OCI-LY7 (cell line): ENCODE results near the gene CDCA5. TPM values are rescaled to one million over a fixed set of nuclear protein-coding genes. Genes with fewer than 3 reads are reported as not detected.

Experiments used
- BruUV-seq: library from RNA; stranded (reverse); fragments of 400-500 nt; replicated peaks from 2 replicates; lab custom pipeline; 2021; lab: Mats Ljungman, UMichigan
- CTCF ChIA-PET: fragments of 300-600 bp; sonication (Branson Sonifier 250); formaldehyde crosslinking; loops from one replicate; lab custom pipeline; 2022; ENCODE audit warnings: antibody characterized with exemption; ENCODE audit not compliant: unreplicated experiment; lab: Charles Lee
- POLR2A ChIA-PET: fragments of 300-600 bp; sonication (Branson Sonifier 250); formaldehyde crosslinking; loops from one replicate; lab custom pipeline; 2022; ENCODE audit warnings: antibody characterized with exemption; lab: Charles Lee
- DNase-seq: peaks from one replicate; pipeline ENCODE4 v3.0.0-alpha.2; 2015; ENCODE audit warnings: low spot score
- H2AFZ ChIP-seq: fragments of 200-600 bp; sonication (generic), shearing (Covaris generic); 2 replicates; pipeline ENCODE4 v1.6.1; 2014; ENCODE audit warnings: mild to moderate bottlenecking, antibody characterized with exemption, low read length, moderate library complexity
- H3K27ac ChIP-seq: fragments of 200-600 bp; sonication (generic); 2 replicates; pipeline ENCODE4 v1.5.1; 2014; ENCODE audit warnings: mixed run types, low read depth, mild to moderate bottlenecking, moderate library complexity, low read length, inconsistent platforms; ENCODE audit not compliant: poor library complexity, severe bottlenecking
- H3K36me3 ChIP-seq: fragments of 200-600 bp; sonication (generic); 2 replicates; pipeline ENCODE4 v1.6.1; 2014; ENCODE audit warnings: mild to moderate bottlenecking, antibody characterized with exemption, low read length, moderate library complexity, mixed read lengths; ENCODE audit not compliant: insufficient read depth
- H3K4me1 ChIP-seq: fragments of 200-600 bp; sonication (generic); 2 replicates; pipeline ENCODE4 v1.5.1; 2014; ENCODE audit warnings: mild to moderate bottlenecking, low read length; ENCODE audit not compliant: insufficient read depth, poor library complexity, severe bottlenecking
- H3K4me2 ChIP-seq: fragments of 200-600 bp; sonication (generic); 2 replicates; pipeline ENCODE4 v1.6.1; 2014; ENCODE audit warnings: mild to moderate bottlenecking, low read length
- H3K4me3 ChIP-seq: fragments of 200-600 bp; sonication (generic); 2 replicates; pipeline ENCODE4 v1.5.1; 2014; ENCODE audit warnings: mild to moderate bottlenecking, low read depth, low read length; ENCODE audit not compliant: poor library complexity, severe bottlenecking
- H3K79me2 ChIP-seq: fragments of 200-600 bp; sonication (generic); 2 replicates; pipeline ENCODE4 v1.6.1; 2016; ENCODE audit warnings: low read depth, mild to moderate bottlenecking, low read length, moderate library complexity, mixed read lengths; ENCODE audit not compliant: insufficient read depth
- H3K9me2 ChIP-seq: fragments of 200-600 bp; sonication (generic); 2 replicates; pipeline ENCODE4 v1.6.1; 2016; ENCODE audit warnings: mild to moderate bottlenecking, low read length, mixed read lengths; ENCODE audit not compliant: insufficient read depth
- H3K9me3 ChIP-seq: fragments of 200-600 bp; sonication (generic); 2 replicates; pipeline ENCODE4 v1.6.1; 2014; ENCODE audit warnings: mild to moderate bottlenecking, mixed run types, low read length, mixed read lengths
- H4K20me1 ChIP-seq: fragments of 200-600 bp; sonication (generic); 2 replicates; pipeline ENCODE4 v1.6.1; 2014; ENCODE audit warnings: mild to moderate bottlenecking, antibody characterized with exemption, low read length, moderate library complexity, mixed read lengths; ENCODE audit not compliant: insufficient read depth
- EZH2phosphoT487 ChIP-seq: fragments of 200-600 bp; sonication (generic); IDR thresholded peaks from 2 replicates; pipeline ENCODE4 v1.6.1; 2018; ENCODE audit warnings: low read depth, borderline replicate concordance, mild to moderate bottlenecking, mixed run types, antibody characterized with exemption, low read length, moderate library complexity, mixed read lengths
- intact Hi-C: fragments of 100-400 bp; cut with micrococcal nuclease; formaldehyde crosslinking; loops from one replicate; pipeline ENCODE4 v1.10.0; 2022; ENCODE audit not compliant: unreplicated experiment
- total RNA-seq, 2 experiments: library from RNA; depleted of rRNA in 1 of 2; stranded (reverse); fragments of >200 nt in 1 of 2; shearing (Covaris generic) in 1 of 2; gene quantifications; 2 replicates each; pipeline ENCODE4 v1.2.3, GENCODE V29; 2014 to 2022
- TF ChIP-seq, protein P1 (sequence below): fragments of 200-600 bp; sonication (generic); conservative IDR thresholded peaks from 2 replicates; pipeline ENCODE4 v1.5.1; 2014; ENCODE audit warnings: mild to moderate bottlenecking, antibody characterized with exemption, low read length, moderate library complexity, mixed read lengths

CDCA5 gene
- total RNA-seq, 2 experiments from 2014 or later, result 135 to 151 TPM

DNA sequence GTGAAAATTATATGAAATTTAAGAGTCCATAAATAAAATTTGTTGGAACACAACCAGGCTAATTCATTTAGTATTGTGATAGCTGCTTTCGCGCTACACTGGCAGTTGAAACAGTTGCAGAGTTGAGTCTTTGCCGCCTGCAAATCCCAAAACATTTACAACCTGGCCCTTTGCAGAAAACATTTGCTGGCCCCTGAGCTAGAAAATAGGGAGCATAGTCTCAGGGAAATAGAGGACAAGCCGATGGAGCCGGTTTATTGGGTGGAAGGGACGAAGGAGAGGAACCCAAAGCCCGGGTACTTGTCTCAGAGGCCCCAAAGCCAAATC lies 43.4 kb downstream of the CDCA5 start:
- Histone ChIP-seq H3K4me3 (peak overlapping the region; percentile 76), H3K9me3 (no peaks in the 10 kb centered on the region), H3K4me2 (peak overlapping the region; percentile 91), H3K27ac (peak overlapping the region; percentile 84), H3K4me1 (peaks cover 36% of the 10 kb centered on the region), H4K20me1 (no peaks in the 10 kb centered on the region), H3K9me2 (no peaks in the 10 kb centered on the region), H3K36me3 (peaks cover 38% of the 10 kb centered on the region), H2AFZ (peak overlapping the region; percentile 90), H3K79me2 (peaks cover 23% of the 10 kb centered on the region; the same call in 1 of the 2 replicates)
- ChIA-PET CTCF (no interaction called here), POLR2A (interaction anchor here (0.5 to 1.6 kb wide), 4 partner anchors 11 to 57 kb away, joined by 3 to 7 read pairs (median 4); partner anchors contain the start of gene CDCA5)
- intact Hi-C loops, result loop anchor here (1.0 to 2.0 kb wide), 4 partner anchors 13 to 56 kb away; partner anchors contain the start of genes ARL2, CDCA5, SNX15 and VPS51
- TF ChIP-seq EZH2phosphoT487, result no peak
- TF ChIP-seq, protein P1, sequence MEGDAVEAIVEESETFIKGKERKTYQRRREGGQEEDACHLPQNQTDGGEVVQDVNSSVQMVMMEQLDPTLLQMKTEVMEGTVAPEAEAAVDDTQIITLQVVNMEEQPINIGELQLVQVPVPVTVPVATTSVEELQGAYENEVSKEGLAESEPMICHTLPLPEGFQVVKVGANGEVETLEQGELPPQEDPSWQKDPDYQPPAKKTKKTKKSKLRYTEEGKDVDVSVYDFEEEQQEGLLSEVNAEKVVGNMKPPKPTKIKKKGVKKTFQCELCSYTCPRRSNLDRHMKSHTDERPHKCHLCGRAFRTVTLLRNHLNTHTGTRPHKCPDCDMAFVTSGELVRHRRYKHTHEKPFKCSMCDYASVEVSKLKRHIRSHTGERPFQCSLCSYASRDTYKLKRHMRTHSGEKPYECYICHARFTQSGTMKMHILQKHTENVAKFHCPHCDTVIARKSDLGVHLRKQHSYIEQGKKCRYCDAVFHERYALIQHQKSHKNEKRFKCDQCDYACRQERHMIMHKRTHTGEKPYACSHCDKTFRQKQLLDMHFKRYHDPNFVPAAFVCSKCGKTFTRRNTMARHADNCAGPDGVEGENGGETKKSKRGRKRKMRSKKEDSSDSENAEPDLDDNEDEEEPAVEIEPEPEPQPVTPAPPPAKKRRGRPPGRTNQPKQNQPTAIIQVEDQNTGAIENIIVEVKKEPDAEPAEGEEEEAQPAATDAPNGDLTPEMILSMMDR, result no peak
- BruUV-seq, result no TSS peak
- DNase-seq, result no peak

DNA sequence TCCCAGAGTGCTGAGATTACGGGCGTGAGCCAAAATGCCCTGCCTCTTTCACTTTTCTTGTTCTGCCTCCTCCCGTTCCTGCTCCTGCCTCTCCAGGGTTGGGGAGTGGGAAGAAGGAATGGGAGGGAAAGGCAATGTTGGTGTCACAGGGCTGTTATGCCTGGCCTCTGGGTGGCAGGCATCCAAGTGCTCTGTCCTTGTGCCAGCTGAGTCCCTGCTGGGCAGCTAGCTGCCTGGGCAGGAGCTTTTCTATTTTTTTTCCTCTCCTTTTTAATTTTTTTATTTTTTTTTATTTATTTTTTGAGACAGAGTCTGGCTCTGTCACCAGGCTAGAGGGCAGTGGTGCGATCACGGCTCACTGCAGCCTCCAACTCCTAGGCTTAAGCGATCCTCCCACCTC lies 46.9 kb downstream of the CDCA5 start:
- CTCF ChIA-PET, result no interaction called here
- Histone ChIP-seq H3K4me1 (peaks cover 37% of the 10 kb centered on the region), H3K4me3 (no peak overlapping the region), H3K79me2 (peaks cover 5% of the 10 kb centered on the region; the same call in 1 of the 2 replicates), H3K4me2 (no peak overlapping the region), H3K27ac (no peak overlapping the region), H3K9me3 (no peaks in the 10 kb centered on the region), H3K9me2 (no peaks in the 10 kb centered on the region), H3K36me3 (peaks cover 20% of the 10 kb centered on the region), H2AFZ (no peak overlapping the region), H4K20me1 (no peaks in the 10 kb centered on the region)
- no TSS peak for BruUV-seq
- POLR2A ChIA-PET, result no interaction called here
- TF ChIP-seq EZH2phosphoT487, result no peak
- TF ChIP-seq, protein P1, result no peak
- intact Hi-C loops, result no loop called here
- DNase-seq, result no peak

DNA sequence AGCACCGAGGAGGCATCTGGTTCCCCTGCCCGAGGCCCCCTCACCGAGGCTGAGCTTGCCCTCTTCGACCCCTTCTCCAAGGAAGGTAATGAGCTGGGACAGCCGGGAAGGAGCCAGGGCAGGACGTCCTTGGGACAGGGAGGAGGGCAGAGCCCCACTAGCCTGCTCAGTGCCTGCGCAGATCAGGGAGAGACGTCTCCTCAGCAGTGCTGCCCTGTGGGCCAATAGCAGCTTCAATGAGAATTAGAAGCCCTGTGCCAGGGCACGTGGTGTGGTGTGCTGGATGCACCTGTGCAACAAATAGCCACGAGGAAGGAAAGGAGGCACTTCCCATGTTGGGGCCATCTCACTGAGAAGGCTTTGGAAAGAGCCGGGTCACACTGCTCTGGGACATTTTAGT lies 48.3 kb downstream of the CDCA5 start:
- Histone ChIP-seq H3K27ac (no peak overlapping the region), H3K4me2 (no peak overlapping the region), H3K79me2 (no peaks in the 10 kb centered on the region), H3K9me3 (no peaks in the 10 kb centered on the region), H3K4me1 (peaks cover 36% of the 10 kb centered on the region), H2AFZ (no peak overlapping the region), H3K9me2 (no peaks in the 10 kb centered on the region), H3K4me3 (no peak overlapping the region), H4K20me1 (no peaks in the 10 kb centered on the region), H3K36me3 (peaks cover 21% of the 10 kb centered on the region)
- no peak for DNase-seq
- intact Hi-C loops, result no loop called here
- BruUV-seq, result no TSS peak
- TF ChIP-seq, protein P1, result no peak
- no peak for TF ChIP-seq EZH2phosphoT487
- ChIA-PET POLR2A (interaction anchor here (1.0 kb wide), 1 partner anchor 48 kb away, joined by 3 read pairs; the partner anchor contains the start of genes CDCA5 and ZFPL1), CTCF (no interaction called here)
